Measurements from ENCODE around the gene SMAD7. TPM values are rescaled to one million over a fixed set of nuclear protein-coding genes. Genes with fewer than 3 reads are reported as not detected.

Gene SMAD7
- total and polyA plus RNA-seq, 10 of the 15 experiments (the other 5 are each of a cell fraction or from before 2014, with no cell fraction given) = 1.3 to 22.5 (median 8.0) TPM

DNA sequence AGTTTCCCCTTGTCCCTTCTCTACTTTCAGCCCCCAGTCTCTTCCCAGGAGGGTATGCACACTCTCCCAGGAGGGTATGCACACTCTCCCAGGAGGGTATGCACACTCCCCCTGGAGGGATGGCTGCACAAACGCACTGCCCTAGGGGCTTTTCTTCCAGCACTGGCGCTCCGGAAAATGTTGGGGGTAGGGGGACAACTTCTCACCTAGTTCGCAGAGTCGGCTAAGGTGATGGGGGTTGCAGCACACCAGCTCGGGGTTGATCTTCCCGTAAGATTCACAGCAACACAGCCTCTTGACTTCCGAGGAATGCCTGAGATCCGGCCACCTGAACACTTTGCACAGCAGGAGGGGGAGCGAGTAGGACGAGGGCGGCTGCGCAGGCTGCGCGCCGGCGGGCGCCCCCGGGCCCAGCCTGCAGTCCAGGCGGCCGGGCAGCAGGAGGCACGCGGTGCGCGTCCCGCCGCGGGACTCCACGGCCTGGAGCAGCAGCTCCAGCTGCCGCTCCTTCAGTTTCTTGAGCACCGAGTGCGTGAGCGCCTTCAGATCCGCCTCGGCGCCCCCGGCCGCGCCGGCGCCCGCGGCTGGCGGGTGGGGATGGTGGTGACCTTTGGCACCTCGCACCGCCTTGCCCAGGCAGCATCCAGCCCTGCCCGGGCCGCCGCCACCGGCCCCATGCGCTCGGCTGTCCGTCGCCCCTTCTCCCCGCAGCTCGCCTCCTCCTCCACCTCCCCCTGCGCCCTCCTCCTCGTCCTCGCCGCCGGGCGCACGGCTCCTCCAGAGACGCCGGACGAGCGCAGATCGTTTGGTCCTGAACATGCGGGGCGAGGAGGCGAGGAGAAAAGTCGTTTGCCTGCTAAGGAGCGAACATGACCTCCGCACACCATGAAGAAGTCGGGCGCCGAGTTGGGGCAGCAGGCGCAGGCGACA, 894 bp downstream of the SMAD7 start (continued):
- TF ChIP-seq, protein P1, sequence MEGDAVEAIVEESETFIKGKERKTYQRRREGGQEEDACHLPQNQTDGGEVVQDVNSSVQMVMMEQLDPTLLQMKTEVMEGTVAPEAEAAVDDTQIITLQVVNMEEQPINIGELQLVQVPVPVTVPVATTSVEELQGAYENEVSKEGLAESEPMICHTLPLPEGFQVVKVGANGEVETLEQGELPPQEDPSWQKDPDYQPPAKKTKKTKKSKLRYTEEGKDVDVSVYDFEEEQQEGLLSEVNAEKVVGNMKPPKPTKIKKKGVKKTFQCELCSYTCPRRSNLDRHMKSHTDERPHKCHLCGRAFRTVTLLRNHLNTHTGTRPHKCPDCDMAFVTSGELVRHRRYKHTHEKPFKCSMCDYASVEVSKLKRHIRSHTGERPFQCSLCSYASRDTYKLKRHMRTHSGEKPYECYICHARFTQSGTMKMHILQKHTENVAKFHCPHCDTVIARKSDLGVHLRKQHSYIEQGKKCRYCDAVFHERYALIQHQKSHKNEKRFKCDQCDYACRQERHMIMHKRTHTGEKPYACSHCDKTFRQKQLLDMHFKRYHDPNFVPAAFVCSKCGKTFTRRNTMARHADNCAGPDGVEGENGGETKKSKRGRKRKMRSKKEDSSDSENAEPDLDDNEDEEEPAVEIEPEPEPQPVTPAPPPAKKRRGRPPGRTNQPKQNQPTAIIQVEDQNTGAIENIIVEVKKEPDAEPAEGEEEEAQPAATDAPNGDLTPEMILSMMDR (IDR thresholded peaks at IDR 0.05 in 2 of 3, conservative IDR thresholded peaks at IDR 0.05 in 1 of 3; ENCODE audit: control insufficient read depth in 2 of 3, extremely low read depth in 1 of 3, insufficient read depth in 1 of 3, low read depth in 3 of 3, low read length in 3 of 3) = peak in 2 of 3 experiments; percentile 8 to 17; a peak in 3 of 6 replicates
- TF ChIP-seq POU2F2 (IDR thresholded peaks at IDR 0.05; ENCODE audit: borderline replicate concordance, low read depth, low read length) (no peak), NR2C1 (IDR thresholded peaks at IDR 0.05) (0 out of 2 replicates have a peak, but pooled peaks have one; percentile 27), ZBTB11 (CRISPR knock-in tag; IDR thresholded peaks at IDR 0.05) (no peak), SIN3A (IDR thresholded peaks at IDR 0.05; ENCODE audit: low read depth, low read length) (0 out of 2 replicates have a peak, but pooled peaks have one; percentile 11), NFXL1 (IDR thresholded peaks at IDR 0.05; ENCODE audit: borderline replicate concordance) (no peak), NR2F1 (conservative IDR thresholded peaks at IDR 0.05) (peak; percentile 83; the same call in 1 of the 2 replicates), MEF2B (IDR thresholded peaks at IDR 0.05; ENCODE audit: partially characterized antibody, poor library complexity, severe bottlenecking) (peak; percentile 87), MYC (IDR thresholded peaks at IDR 0.05; ENCODE audit: insufficient read depth, insufficient read length, insufficient replicate concordance, low read length, severe bottlenecking) (peak; percentile 27), SMARCA5 (IDR thresholded peaks at IDR 0.05) (peak; percentile 56; the same call in 1 of the 2 replicates), IKZF1 (conservative IDR thresholded peaks at IDR 0.05) (peak; percentile 54), NRF1 (conservative IDR thresholded peaks at IDR 0.05; ENCODE audit: low read depth, low read length) (peak; percentile 26; the same call in 1 of the 2 replicates), RAD21 (IDR thresholded peaks at IDR 0.05; ENCODE audit: insufficient read depth, low read depth, low read length) (0 out of 2 replicates have a peak, but pooled peaks have one; percentile 9)
